GM19324 (cell line): ENCODE measurements around the gene TGM1.

Source experiments
- ATAC-seq: cut with Tn5 transposase; IDR thresholded peaks from one replicate; pipeline ENCODE4 v1.9.1; 2021; ENCODE audit warnings: mild to moderate bottlenecking, moderate library complexity; ENCODE audit not compliant: unreplicated experiment, low FRiP score

Gene TGM1

GRCh38 chr14:24293525-24293924, 30.5 kb upstream of the TGM1 start:
- no peak for ATAC-seq

GRCh38 chr14:24292118-24292807, 29.3 kb upstream of the TGM1 start:
- ATAC-seq: no peak

DNA sequence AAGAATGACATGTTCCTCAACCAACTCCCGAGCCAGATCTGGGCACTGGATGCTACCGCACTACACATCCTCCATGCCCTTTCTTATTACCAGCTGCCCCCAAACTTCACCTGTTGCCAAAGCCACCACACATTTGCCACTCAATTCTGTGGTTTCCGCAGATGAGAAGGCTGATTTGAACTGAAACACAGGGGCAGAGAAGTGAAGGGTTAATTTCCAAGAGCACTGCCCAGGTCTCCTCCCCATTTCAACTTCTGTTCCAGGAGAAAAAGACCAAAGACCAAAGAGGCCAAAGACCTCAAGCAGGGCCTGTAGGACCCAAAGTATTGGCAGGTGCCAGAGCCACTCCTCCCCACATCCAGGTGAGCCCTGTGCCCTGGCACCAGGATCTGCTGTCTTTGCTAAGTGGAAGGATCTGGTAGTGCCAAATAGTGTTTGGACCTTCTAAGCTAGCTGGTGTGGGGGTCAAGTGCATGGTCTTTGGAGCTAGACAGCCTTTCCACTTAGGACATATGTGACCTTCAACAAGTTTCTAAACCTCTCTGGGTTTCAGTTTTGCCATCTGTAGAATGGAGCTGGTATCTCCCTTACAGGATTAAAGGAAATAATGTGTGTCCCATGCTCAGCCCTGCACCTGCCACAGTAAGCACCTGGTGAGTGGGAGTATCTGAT, 28.6 kb upstream of the TGM1 start:
- ATAC-seq: no peak

- no peak for ATAC-seq
Measured at GRCh38 chr14:24290746-24291145, 27.8 kb upstream of the TGM1 start.

GRCh38 chr14:24289649-24290280, 26.8 kb upstream of the TGM1 start:
- no peak for ATAC-seq

DNA sequence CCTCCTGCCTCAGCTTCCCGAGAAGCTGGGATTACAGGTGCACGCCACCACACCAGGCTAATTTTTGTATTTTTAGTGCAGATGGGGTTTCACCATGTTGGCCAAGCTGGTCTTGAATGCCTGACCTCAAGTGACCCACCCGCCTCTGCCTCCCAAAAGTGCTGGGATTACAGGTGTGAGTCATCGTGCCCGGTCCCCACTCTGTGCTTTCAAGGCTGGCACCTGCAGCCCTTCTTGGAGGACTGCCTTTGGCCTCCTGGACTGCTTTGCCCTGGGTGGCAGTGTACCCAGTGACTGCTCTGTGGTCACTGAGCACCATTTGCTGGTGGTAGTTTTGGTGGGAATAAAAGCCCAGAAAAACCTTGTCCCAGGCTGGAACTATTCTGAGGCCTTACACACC, 24.0 kb upstream of the TGM1 start:
- ATAC-seq: no peak

- no peak for ATAC-seq
Measured at GRCh38 chr14:24285351-24285750, 22.4 kb upstream of the TGM1 start.

- no peak for ATAC-seq
Measured at GRCh38 chr14:24284501-24285035, 21.6 kb upstream of the TGM1 start.

- no peak for ATAC-seq
Measured at GRCh38 chr14:24283796-24284460, 21.0 kb upstream of the TGM1 start.

DNA sequence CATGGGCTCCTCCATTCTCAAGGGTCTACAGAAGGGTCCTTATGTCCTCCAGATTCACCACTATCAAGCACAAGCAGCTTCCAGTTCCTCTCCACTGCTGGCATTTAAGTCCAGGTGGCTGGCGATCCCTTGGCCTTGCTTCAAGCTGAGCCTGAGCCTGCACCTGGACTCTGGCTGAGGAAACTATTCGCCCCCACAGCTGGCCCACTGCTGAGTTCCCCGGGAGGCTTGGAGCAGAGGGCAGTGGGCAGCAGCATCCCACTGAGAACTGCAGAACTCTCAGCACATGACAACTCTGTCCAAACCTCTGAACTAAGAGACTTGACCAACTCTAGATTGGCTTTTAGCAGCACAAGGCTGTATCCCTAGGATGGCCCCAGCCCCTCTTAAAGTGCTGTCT, 19.8 kb upstream of the TGM1 start:
- no peak for ATAC-seq

GRCh38 chr14:24281636-24282035, 18.7 kb upstream of the TGM1 start:
- no peak for ATAC-seq

DNA sequence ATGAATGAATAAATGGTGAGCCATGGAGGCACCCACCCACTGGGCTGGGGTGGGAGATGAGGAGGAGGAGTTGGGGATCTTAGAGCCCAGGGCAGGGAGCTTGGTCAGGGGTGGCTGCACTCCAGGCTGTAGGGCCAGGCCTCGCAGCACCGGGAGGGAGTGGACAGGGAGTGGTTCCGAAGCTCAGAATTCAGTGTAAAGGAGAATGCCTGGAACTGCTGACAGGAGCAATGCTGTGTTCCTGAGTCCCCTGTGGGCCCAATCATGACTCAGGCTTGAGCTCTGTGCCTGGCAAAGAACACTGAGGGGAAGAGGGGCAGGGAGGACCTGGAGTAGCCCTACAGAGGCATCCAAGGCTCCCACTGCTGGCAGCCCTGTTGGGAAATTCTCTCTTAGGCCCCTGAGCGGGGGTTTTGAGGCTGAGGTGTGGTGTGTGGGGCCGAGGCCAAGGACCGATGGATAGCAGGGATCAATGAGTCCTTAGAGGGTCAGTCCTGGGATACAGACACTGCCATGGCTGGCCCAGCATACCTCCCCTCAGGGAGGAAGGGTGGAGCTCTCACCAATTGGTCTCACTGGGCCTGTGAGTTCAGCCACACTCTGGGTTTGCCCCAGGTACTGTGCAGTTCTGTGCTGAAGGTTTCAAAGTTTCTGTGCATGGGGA, 18.0 kb upstream of the TGM1 start:
- no peak for ATAC-seq

GRCh38 chr14:24279301-24280186, 16.6 kb upstream of the TGM1 start:
- ATAC-seq: no peak

GRCh38 chr14:24278424-24278823, 15.4 kb upstream of the TGM1 start:
- no peak for ATAC-seq

- ATAC-seq: no peak
Measured at GRCh38 chr14:24277606-24278321, 14.8 kb upstream of the TGM1 start.

- ATAC-seq: no peak
Measured at GRCh38 chr14:24277071-24277470, 14.1 kb upstream of the TGM1 start.

DNA sequence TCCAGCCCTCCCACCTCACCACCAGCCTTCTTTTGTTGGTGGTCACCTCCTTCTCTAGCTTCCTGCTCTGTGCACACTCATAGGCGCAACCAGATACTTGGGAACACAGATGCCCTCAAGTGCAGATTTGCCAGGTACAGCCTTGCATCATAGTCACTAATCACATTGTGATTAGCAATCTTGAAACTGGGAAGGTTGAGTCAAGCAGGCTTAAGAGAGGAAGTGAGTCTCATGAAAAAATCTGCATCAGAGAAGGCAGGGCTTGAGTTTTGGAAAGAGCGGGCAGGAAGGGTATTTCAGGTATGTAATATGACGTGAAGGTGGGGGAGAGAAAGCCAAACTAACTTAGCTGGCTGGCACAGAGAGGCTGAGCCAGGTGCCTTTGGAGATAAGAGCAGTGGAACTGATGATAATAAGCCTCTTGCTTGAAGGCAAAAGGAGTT, 11.1 kb upstream of the TGM1 start:
- no peak for ATAC-seq

DNA sequence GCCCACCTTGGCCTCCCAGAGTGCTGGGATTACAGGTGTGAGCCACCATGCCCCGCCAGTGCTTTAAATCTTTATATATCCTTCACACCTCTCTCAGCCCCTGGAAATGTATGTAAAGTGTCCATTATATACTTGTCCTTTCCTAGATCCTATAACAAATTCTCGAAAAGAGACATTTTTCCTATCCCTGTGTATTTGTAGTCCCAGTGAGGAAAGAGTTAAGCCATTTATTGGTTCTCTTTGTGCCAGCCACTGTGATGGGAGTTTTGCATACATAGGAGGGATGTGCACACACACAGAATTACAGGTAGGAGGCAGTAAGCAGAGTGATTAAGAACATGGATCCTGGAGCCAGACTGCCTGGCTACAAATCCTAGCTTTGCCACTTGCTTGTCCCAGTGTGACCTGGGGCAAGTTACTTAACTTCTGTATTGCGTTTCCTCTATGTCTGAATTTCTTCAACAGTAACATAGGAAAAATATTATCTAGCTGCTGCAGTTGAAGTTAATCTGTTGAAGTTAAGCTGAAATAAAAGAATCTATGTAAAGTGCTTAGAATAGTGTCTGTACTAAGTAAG, 10.5 kb upstream of the TGM1 start:
- no peak for ATAC-seq

DNA sequence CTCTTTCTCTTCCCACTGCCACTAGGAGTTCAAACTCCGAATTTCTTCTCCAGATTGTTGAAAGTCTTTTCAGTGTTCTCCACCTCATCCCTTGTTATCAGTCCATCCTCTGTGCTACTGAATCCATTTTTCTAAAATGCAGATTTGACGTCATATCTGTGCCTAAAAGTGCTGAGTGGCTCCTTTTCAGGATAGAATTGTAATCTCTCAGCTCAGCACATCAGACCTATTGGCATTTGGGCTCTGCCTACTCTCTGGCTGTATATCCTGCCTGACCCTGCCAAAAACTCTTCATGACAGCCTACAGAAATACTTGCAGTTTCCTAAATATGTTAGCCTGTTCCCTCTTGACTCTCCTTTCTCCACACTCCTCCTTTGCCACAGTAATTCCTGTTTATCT, 9.5 kb upstream of the TGM1 start:
- no peak for ATAC-seq
